AG04449 (cell line): Measurements from ENCODE around the gene CXCR2.

ENCODE experiments used
- CTCF ChIA-PET: fragments of 350-600 bp; formaldehyde crosslinking; extraction: SDS; loops from one replicate; lab custom pipeline; 2021; ENCODE audit warnings: antibody characterized with exemption; lab: Yijun Ruan, JAX
- POLR2A ChIA-PET: fragments of 400-600, 350-600 bp; formaldehyde crosslinking; extraction: SDS; loops from one replicate; lab custom pipeline; 2020; ENCODE audit warnings: antibody characterized with exemption, inconsistent platforms; lab: Yijun Ruan, JAX
- DNase-seq: peaks from one replicate; pipeline ENCODE4 v3.0.0-alpha.2; 2010; ENCODE audit warnings: low read depth, low spot score
- H3K4me3 ChIP-seq: 2 replicates; pipeline ENCODE4 v1.5.1; 2011; ENCODE audit warnings: low read depth, mild to moderate bottlenecking, control low read depth, low read length
- CTCF ChIP-seq: IDR thresholded peaks from one replicate; pipeline ENCODE4 v1.5.1; 2011; ENCODE audit warnings: mild to moderate bottlenecking, moderate library complexity, low read length, control low read depth, inconsistent platforms; ENCODE audit not compliant: insufficient read depth; ENCODE audit errors: missing control alignments

CXCR2 gene

DNA sequence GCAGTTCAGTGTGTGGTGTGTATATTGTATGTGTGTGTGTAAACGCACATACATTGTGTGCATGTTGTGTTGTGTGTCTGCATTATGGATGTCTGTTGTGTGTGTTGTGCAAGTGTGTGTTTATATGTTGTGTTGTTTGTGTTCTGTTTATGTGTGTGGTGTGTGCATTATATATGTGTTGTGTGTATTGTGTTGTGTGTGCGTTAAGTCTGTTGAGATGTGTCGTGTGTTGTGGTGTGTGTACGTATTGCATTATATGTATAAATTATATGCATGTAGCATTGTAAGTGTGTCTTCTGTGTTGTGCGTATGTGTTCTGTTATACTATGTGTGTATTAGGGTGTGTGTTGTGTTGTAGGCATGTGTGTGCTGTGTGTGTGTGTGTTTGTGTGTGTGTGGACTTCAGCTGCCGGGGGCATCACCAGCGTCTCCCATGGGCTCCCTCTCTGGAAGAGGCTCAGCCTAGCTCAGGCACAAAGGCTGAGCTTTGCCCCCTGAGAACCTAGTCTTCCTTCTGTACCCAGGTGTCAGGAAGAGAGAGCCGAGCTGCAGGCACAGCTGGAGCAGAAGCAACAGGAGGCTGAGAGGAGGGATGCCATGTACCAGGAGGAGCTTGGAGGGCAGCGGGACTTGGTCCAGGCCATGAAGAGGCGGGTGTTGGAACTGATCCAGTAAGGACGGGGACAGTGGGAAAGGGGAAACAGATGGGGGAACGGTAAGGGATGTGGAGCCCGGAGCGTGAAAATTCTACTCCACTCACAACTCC, 43.1 kb upstream of the CXCR2 start:
- no peak for TF ChIP-seq CTCF
- POLR2A ChIA-PET, result no interaction called here
- H3K4me3 ChIP-seq, result no peak overlapping the region
- no peak for DNase-seq
- CTCF ChIA-PET, result interaction anchor here (0.8 to 5.1 kb wide), 3 partner anchors 11 to 294 kb away, joined by 3 to 43 read pairs (median 3); partner anchors contain the start of gene RUFY4

DNA sequence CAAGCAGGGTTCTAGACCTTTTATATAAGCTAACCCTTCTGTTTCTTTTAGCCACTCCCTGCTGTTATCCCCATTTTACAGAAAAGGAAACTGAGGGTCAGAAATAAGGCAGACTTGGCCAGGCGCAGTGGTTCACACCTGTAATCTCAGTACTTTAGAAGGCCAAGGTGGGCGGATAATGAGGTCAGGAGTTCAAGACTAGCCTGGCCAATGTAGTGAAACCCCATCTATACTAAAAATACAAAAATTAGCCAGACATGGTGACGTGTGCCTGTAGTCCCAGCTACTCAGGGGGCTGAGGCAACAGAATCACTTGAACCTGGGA, 42.5 kb upstream of the CXCR2 start:
- no peak for DNase-seq
- CTCF ChIA-PET, result interaction anchor here (1.4 to 5.1 kb wide), 2 partner anchors 13 to 294 kb away, joined by 3 to 43 read pairs; partner anchors contain the start of gene RUFY4
- TF ChIP-seq CTCF, result no peak
- no peak overlapping the region for H3K4me3 ChIP-seq
- POLR2A ChIA-PET, result no interaction called here

DNA sequence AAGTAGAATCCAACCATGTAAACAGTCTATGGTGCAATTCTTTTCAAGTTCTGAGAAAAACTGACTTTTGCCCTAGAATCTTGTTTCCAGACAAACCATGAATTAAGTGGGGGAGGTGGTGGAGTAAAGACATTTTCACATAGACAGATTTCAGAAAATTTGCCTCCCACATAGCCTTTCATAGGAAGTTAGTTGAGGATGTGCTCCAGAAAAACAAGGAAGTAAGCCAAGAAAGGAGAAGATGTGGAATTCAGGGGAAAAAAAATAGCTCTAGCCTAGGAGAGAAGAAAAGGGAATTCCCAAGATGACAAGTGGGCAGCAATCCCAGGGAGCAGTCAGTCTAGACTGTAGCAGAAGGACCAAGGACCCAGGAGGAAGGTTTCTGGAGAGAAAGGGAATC, 39.4 kb upstream of the CXCR2 start:
- H3K4me3 ChIP-seq, result no peak overlapping the region
- ChIA-PET CTCF (no interaction called here), POLR2A (no interaction called here)
- no peak for TF ChIP-seq CTCF
- no peak for DNase-seq

- H3K4me3 ChIP-seq, result no peak overlapping the region
- CTCF ChIA-PET, result no interaction called here
- TF ChIP-seq CTCF, result no peak
- DNase-seq, result no peak
- POLR2A ChIA-PET, result no interaction called here
These were observed 36.6 kb upstream of the CXCR2 start for GRCh38 chr2:218089259-218089658.

- no peak for DNase-seq
- CTCF ChIA-PET, result no interaction called here
- no peak for TF ChIP-seq CTCF
- POLR2A ChIA-PET, result no interaction called here
- no peak overlapping the region for H3K4me3 ChIP-seq
These were observed 34.1 kb upstream of the CXCR2 start for GRCh38 chr2:218091746-218092145.

DNA sequence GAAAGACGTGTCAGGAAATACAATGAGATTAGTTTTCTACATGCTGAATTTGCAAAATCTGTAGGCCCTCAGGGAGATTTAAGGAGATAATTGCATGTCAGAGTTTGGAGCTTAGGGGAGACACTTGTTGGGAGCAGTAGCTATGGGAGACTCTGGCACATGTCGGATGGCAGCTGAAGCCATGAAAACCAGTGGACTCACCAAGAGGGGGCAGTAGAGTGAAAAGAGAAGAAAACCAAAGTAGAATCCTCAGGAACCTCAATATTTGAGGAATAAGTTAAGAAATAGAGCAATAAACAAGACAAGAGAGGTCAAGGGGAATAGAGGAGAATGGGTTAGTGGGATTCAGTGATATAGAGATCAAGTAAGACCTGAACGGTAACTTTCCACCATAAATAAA, 31.9 kb upstream of the CXCR2 start:
- no peak overlapping the region for H3K4me3 ChIP-seq
- no peak for DNase-seq
- CTCF ChIA-PET, result interaction anchor here (0.6 to 0.8 kb wide), 2 partner anchors 12 to 51 kb away, joined by 3 read pairs; no protein-coding TSS in a partner anchor
- no peak for TF ChIP-seq CTCF
- POLR2A ChIA-PET, result no interaction called here
